ENCODE measurements around the gene ATP8A2. TPM values are rescaled to one million over a fixed set of nuclear protein-coding genes. Genes with fewer than 3 reads are reported as not detected.

Gene ATP8A2
- total RNA-seq, 3 donors from 2014 or later (not counting 1 experiment from before 2014, with no cell fraction given) = 0.43 to 0.68 (median 0.59) TPM

DNA sequence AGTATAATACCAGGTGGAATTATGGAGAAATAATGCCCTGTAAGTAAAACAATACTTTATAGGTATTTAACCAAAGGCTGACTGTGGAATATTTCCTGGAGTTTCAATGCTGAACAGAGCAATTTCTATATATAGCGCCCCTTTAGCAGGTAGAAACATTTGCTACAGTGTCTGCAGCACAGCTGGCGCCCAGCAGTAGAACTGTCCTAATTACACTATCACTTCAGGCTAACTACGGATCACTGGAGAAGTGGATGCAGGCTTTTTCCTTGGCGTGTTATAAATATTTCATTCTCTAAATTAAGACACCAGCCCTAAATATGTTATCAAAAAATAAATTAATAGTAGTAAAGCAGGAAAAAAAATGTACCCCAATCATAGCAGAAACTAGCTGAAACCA is 677.0 kb downstream of the ATP8A2 start:
- peaks cover 0 to 8% of the 10 kb centered on the region in 2 donors for H3K4me1 Mint-ChIP-seq
- Histone ChIP-seq H3K36me3 (ENCODE audit: control insufficient read depth, insufficient read depth, low read length) (no peaks in the 10 kb centered on the region), H3K4me3 (ENCODE audit: low read length) (no peak overlapping the region), H3K4me1 (ENCODE audit: control insufficient read depth, insufficient read depth, low read length) (peaks cover 11% of the 10 kb centered on the region), H3K27ac (ENCODE audit: low read length) (no peak overlapping the region), H3K27me3 (ENCODE audit: control insufficient read depth, insufficient read depth, low read length) (peaks cover 24% of the 10 kb centered on the region), H3K9me3 (ENCODE audit: control insufficient read depth, insufficient read depth, low read length) (no peaks in the 10 kb centered on the region)
- no peaks in the 10 kb centered on the region for H3K36me3 Mint-ChIP-seq
- TF ChIP-seq, protein P1, sequence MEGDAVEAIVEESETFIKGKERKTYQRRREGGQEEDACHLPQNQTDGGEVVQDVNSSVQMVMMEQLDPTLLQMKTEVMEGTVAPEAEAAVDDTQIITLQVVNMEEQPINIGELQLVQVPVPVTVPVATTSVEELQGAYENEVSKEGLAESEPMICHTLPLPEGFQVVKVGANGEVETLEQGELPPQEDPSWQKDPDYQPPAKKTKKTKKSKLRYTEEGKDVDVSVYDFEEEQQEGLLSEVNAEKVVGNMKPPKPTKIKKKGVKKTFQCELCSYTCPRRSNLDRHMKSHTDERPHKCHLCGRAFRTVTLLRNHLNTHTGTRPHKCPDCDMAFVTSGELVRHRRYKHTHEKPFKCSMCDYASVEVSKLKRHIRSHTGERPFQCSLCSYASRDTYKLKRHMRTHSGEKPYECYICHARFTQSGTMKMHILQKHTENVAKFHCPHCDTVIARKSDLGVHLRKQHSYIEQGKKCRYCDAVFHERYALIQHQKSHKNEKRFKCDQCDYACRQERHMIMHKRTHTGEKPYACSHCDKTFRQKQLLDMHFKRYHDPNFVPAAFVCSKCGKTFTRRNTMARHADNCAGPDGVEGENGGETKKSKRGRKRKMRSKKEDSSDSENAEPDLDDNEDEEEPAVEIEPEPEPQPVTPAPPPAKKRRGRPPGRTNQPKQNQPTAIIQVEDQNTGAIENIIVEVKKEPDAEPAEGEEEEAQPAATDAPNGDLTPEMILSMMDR (IDR thresholded peaks at IDR 0.05) = no peak
- 73% methylated on average over 2 of the region's 4 CpGs for WGBS (ENCODE audit: insufficient coverage)
- no peak overlapping the region for H3K27ac Mint-ChIP-seq
- peaks cover 41 to 45% of the 10 kb centered on the region in 2 donors for H3K27me3 Mint-ChIP-seq (ENCODE audit: low read depth in 2 of 2)
- ATAC-seq (no peak), DNase-seq (no peak)
- intact Hi-C loops (cut with micrococcal nuclease) = no loop called here
- H3K4me3 Mint-ChIP-seq = no peak overlapping the region
- H3K9me3 Mint-ChIP-seq = no peaks in the 10 kb centered on the region

DNA sequence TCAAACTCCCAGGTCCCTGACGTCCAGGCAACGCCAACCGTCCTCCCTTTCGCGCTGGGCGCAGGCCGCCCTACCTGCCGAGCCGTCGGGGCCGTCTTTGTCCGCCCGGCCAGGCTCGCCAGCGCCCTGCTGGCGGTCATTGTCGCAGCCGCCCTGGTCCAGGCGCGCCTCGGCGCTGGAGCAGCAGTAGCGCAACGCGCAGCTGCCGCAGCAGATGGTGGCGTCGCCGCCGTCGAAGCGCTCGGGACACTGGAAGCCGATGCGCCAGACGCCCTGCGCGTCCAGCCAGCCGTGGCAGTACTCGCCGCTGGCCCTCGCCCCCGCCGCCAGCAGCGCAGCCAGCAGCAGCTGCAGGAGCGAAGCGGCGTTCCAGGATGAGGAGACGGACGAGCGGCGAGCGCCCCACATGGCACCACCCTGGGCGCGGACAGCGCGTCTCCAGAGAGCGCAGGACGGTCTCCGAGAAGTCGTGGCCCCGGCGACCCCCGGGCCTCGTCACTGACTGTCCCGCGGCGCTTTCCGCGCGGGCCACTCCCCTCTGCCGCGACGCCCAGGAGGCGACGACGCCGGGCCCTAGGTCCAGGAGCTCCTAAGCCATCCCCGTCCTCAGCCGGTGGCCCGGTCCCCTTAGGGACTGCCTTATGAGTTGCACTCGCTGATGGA is 678.9 kb downstream of the ATP8A2 start:
- peaks cover 11% of the 10 kb centered on the region for H3K4me1 ChIP-seq (ENCODE audit: control insufficient read depth, insufficient read depth, low read length)
- Mint-ChIP-seq H3K36me3 (no peaks in the 10 kb centered on the region), H3K4me1 (peaks cover 0 to 8% of the 10 kb centered on the region in 2 donors), H3K9me3 (no peaks in the 10 kb centered on the region), H3K27ac (no peak overlapping the region), H3K27me3 (ENCODE audit: low read depth in 2 of 2) (peaks cover 46 to 64% of the 10 kb centered on the region in 2 donors), H3K4me3 (peak overlapping the region; percentile 50)
- TF ChIP-seq, protein P1 (IDR thresholded peaks at IDR 0.05) = no peak
- WGBS (ENCODE audit: insufficient coverage) = 8% methylated on average over 82 of the region's 82 CpGs
- H3K27ac ChIP-seq (ENCODE audit: low read length) = no peak overlapping the region
- H3K36me3 ChIP-seq (ENCODE audit: control insufficient read depth, insufficient read depth, low read length) = no peaks in the 10 kb centered on the region
- no peaks in the 10 kb centered on the region for H3K9me3 ChIP-seq (ENCODE audit: control insufficient read depth, insufficient read depth, low read length)
- ATAC-seq (no peak), DNase-seq (peak in 1 of 2 donors; percentile 38)
- no peak overlapping the region for H3K4me3 ChIP-seq (ENCODE audit: low read length)
- intact Hi-C loops (cut with micrococcal nuclease) = no loop called here
- H3K27me3 ChIP-seq (ENCODE audit: control insufficient read depth, insufficient read depth, low read length) = peaks cover 24% of the 10 kb centered on the region

DNA sequence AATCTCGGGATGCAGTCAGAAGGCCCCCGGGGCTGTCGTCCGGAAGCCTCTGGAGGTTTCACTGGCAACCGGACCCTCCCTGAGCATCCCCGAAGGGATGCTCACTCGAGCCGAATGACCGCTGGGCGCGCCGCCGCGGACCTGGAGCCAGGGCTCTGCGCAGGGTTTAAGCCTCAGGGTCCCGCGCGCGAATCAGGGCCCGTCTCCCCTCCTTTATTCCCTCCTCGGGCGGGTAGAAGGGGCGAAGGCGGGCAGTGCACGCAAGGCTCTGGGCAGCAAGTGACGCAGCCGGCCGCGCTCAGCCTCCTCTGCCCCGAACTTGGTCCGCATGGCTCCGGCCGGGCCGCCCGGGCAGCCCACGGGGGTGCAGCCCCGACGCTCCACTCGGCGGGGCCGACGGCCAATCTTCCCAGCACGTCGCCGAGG is 679.5 kb downstream of the ATP8A2 start:
- 5% methylated on average over 45 of the region's 45 CpGs for WGBS (ENCODE audit: insufficient coverage)
- Histone ChIP-seq H3K27ac (ENCODE audit: low read length) (no peak overlapping the region), H3K36me3 (ENCODE audit: control insufficient read depth, insufficient read depth, low read length) (no peaks in the 10 kb centered on the region), H3K9me3 (ENCODE audit: control insufficient read depth, insufficient read depth, low read length) (no peaks in the 10 kb centered on the region), H3K4me1 (ENCODE audit: control insufficient read depth, insufficient read depth, low read length) (peaks cover 11% of the 10 kb centered on the region), H3K27me3 (ENCODE audit: control insufficient read depth, insufficient read depth, low read length) (peaks cover 24% of the 10 kb centered on the region), H3K4me3 (ENCODE audit: low read length) (no peak overlapping the region)
- peak in 1 of 3 donors; percentile 26 for ATAC-seq
- peaks cover 0 to 8% of the 10 kb centered on the region in 2 donors for H3K4me1 Mint-ChIP-seq
- H3K27ac Mint-ChIP-seq = no peak overlapping the region
- TF ChIP-seq, protein P1 (IDR thresholded peaks at IDR 0.05) = no peak
- DNase-seq = no peak
- no peaks in the 10 kb centered on the region for H3K9me3 Mint-ChIP-seq
- H3K36me3 Mint-ChIP-seq = no peaks in the 10 kb centered on the region
- intact Hi-C loops (cut with micrococcal nuclease) = no loop called here
- peaks cover 46 to 69% of the 10 kb centered on the region in 2 donors for H3K27me3 Mint-ChIP-seq (ENCODE audit: low read depth in 2 of 2)
- peak overlapping the region; percentile 50 for H3K4me3 Mint-ChIP-seq

All from natural killer cell (primary cell).